HL-60 (cell line): ENCODE measurements around the gene FKBP9.
"Not testable (repeated sequence)": the region's sequence is repeated elsewhere in the genome, so short reads cannot be mapped to it uniquely, and the experiment has no call there.

Source experiments
- CTCF ChIP-seq: IDR thresholded peaks from one replicate; pipeline ENCODE4 v1.5.1; 2011; ENCODE audit warnings: low read length, control low read depth, inconsistent platforms; ENCODE audit not compliant: insufficient read depth
- GABPA ChIP-seq: IDR thresholded peaks from 2 replicates; pipeline ENCODE4 v1.6.1; 2012; ENCODE audit warnings: low read depth
- POLR2AphosphoS5 ChIP-seq: IDR thresholded peaks from 2 replicates; pipeline ENCODE4 v1.6.1; 2012; ENCODE audit warnings: low read depth
- REST ChIP-seq: IDR thresholded peaks from 2 replicates; pipeline ENCODE4 v1.6.1; 2012; ENCODE audit warnings: low read depth; ENCODE audit not compliant: insufficient replicate concordance

GRCh38 chr7:32964461-32965159 is 7.4 kb downstream of the FKBP9 start:
- TF ChIP-seq CTCF, POLR2AphosphoS5, GABPA, REST: not testable (repeated sequence)
